HG03139 (cell line): ENCODE results near the gene COMT.
"Not testable (repeated sequence)": the region's sequence is repeated elsewhere in the genome, so short reads cannot be mapped to it uniquely, and the experiment has no call there.

Source experiments
- ATAC-seq: cut with Tn5 transposase; IDR thresholded peaks from one replicate; pipeline ENCODE4 v1.9.1; 2021; ENCODE audit not compliant: unreplicated experiment

COMT gene

GRCh38 chr22:19907902-19908301 lies 33.7 kb upstream of the COMT start:
- not testable (repeated sequence) for ATAC-seq

GRCh38 chr22:19909350-19910179 lies 32.0 kb upstream of the COMT start:
- no peak for ATAC-seq

- no peak for ATAC-seq
These were observed 31.3 kb upstream of the COMT start for GRCh38 chr22:19910180-19910744.

- no peak for ATAC-seq
These were observed 29.9 kb upstream of the COMT start for GRCh38 chr22:19911540-19912270.

GRCh38 chr22:19912271-19912999 lies 29.1 kb upstream of the COMT start:
- ATAC-seq: no peak

GRCh38 chr22:19913337-19913936 lies 28.1 kb upstream of the COMT start:
- no peak for ATAC-seq

GRCh38 chr22:19914201-19914943 lies 27.2 kb upstream of the COMT start:
- ATAC-seq: no peak

- ATAC-seq: no peak
These were observed 26.2 kb upstream of the COMT start for GRCh38 chr22:19915287-19915954.

- ATAC-seq: no peak
These were observed 25.6 kb upstream of the COMT start for GRCh38 chr22:19916006-19916405.

GRCh38 chr22:19916941-19917340 lies 24.6 kb upstream of the COMT start:
- no peak for ATAC-seq

GRCh38 chr22:19917389-19918138 lies 24.0 kb upstream of the COMT start:
- ATAC-seq: no peak

- no peak for ATAC-seq
These were observed 23.1 kb upstream of the COMT start for GRCh38 chr22:19918332-19919106.

GRCh38 chr22:19919701-19920363 lies 21.7 kb upstream of the COMT start:
- no peak for ATAC-seq

GRCh38 chr22:19921544-19922081 lies 20.0 kb upstream of the COMT start:
- ATAC-seq: no peak

- no peak for ATAC-seq
These were observed 17.6 kb upstream of the COMT start for GRCh38 chr22:19923914-19924513.

GRCh38 chr22:19926028-19926427 lies 15.5 kb upstream of the COMT start:
- ATAC-seq: not testable (repeated sequence)

GRCh38 chr22:19927696-19928095 lies 13.9 kb upstream of the COMT start:
- no peak for ATAC-seq
